Spleen (tissue), 11 donors: Measurements from ENCODE around the gene CFAP57. TPM values are rescaled to one million over a fixed set of nuclear protein-coding genes. Genes with fewer than 3 reads are reported as not detected.
A peak's percentile ranks its signal among the peaks of the same experiment; 100 is the strongest.

Experiments
- DNase-seq: peaks from one replicate; pipeline ENCODE4 v3.0.0-alpha.2; 2020
- H3K27ac ChIP-seq, 8 donors: fragments of 200-600 bp; sonication (generic) in 7 of 8; 1 replicate in 4 of 8; 2 replicates in 4 of 8; pipeline versions ENCODE4 v1.5.0 to v1.8.0; 2016 to 2021; ENCODE audit warnings: inconsistent platforms in 4 of 8, mild to moderate bottlenecking in 4 of 8, moderate library complexity in 1 of 8
- H3K27me3 ChIP-seq, 7 donors: fragments of 200-600 bp; sonication (generic) in 6 of 7; replicated peaks in 1 of 7; 1 replicate in 4 of 7; 2 replicates in 3 of 7; pipeline versions ENCODE4 v1.5.0 to v1.8.0; 2016 to 2021; ENCODE audit warnings: inconsistent platforms in 3 of 7, mild to moderate bottlenecking in 1 of 7
- H3K36me3 ChIP-seq, 6 donors: fragments of 200-600 bp; sonication (generic) in 5 of 6; 1 replicate in 4 of 6; 2 replicates in 2 of 6; pipeline versions ENCODE4 v1.5.0 to v1.8.0; 2016 to 2021; ENCODE audit warnings: inconsistent platforms in 2 of 6
- H3K4me1 ChIP-seq, 6 donors: fragments of 200-600 bp; sonication (generic) in 5 of 6; 1 replicate in 3 of 6; 2 replicates in 3 of 6; pipeline versions ENCODE4 v1.5.0 to v1.8.0; 2016 to 2021; ENCODE audit warnings: inconsistent platforms in 3 of 6
- H3K4me3 ChIP-seq, 8 donors: fragments of 200-600 bp; sonication (generic) in 7 of 8; 1 replicate in 4 of 8; 2 replicates in 4 of 8; pipeline versions ENCODE4 v1.5.0 to v1.8.0; 2016 to 2021; ENCODE audit warnings: inconsistent platforms in 4 of 8, mild to moderate bottlenecking in 4 of 8, moderate library complexity in 2 of 8
- H3K9me3 ChIP-seq, 8 donors: fragments of 200-600 bp; sonication (generic) in 7 of 8; 1 replicate in 4 of 8; 2 replicates in 4 of 8; pipeline versions ENCODE4 v1.5.0 to v1.8.0; 2016 to 2021; ENCODE audit warnings: inconsistent platforms in 4 of 8
- CTCF ChIP-seq, 11 experiments: fragments of 200-600 bp in 7 of 11; fragments of 450-650 bp in 4 of 11; sonication (generic) in 4 of 11; IDR thresholded peaks in 8 of 11; conservative IDR thresholded peaks in 3 of 11; 1 replicate in 7 of 11; 2 replicates in 4 of 11; pipeline versions ENCODE4 v1.4.0 to v1.8.0; 2016 to 2021; ENCODE audit warnings: antibody characterized with exemption in 11 of 11, inconsistent platforms in 4 of 11, mild to moderate bottlenecking in 1 of 11
- POLR2A ChIP-seq, 3 donors: fragments of 450-650 bp; IDR thresholded peaks; one replicate each; pipeline ENCODE4 v1.5.1; 2017; ENCODE audit warnings: antibody characterized with exemption in 3 of 3, mild to moderate bottlenecking in 1 of 3
- POLR2AphosphoS5 ChIP-seq, 3 donors: sonication (generic); formaldehyde crosslinking; IDR thresholded peaks; one replicate each; pipeline ENCODE4 v1.5.1; 2017; ENCODE audit warnings: antibody characterized with exemption in 3 of 3
- WGBS, 5 donors: extraction: QIAGEN DNeasy Blood & Tissue Kit in 3 of 5; methylation state at CpG; one replicate each; pipeline versions ENCODE4 v1.1.5 to v1.1.7; 2013 to 2018; 5-methylcytosine and 5-hydroxymethylcytosine counted together
- intact Hi-C: fragments of 100-400 bp; cut with DNase I; formaldehyde crosslinking; loops from one replicate; pipeline ENCODE4 v1.15.0; 2023; ENCODE audit warnings: low total_unique reads
- polyA plus RNA-seq, 3 donors: library from polyadenylated mRNA; stranded (reverse); fragments of 200-250 nt; gene quantifications; one replicate each; pipeline ENCODE4 v1.2.1, GENCODE V29; 2013
- total RNA-seq, 7 donors: library from RNA; depleted of rRNA in 3 of 7; stranded (reverse); fragments of >200 nt in 3 of 7; fragmentation: NEBNext Ultra II Directional in 4 of 7; extraction: Animal tissue kit (Norgen Biotek cat#: 25700) in 4 of 7; gene quantifications; one replicate each; pipeline versions ENCODE4 v1.1.0 to v1.2.1, GENCODE V29; 2016 to 2021
- donor health status: healthy with polysubstance abuse.
- donor health status: DM: no; HTN: no; CAD: no; lungs with moderate emphysema.
- donor health status: DM: no; HTN: no; CAD: no.
- donor health status: Bipolar disorder and iron deficiency.
- donor health status: healthy.
- donor health status: DM: no; HTN: no; CAD: no.
- donor health status: DM: yes; HTN: yes; CAD: no.

The CFAP57 gene
- total and polyA plus RNA-seq, 10 donors = 0.03 to 0.07 (median 0.05) TPM; not detected in 7

- TF ChIP-seq POLR2AphosphoS5 (IDR thresholded peaks at IDR 0.05) (no peak), CTCF (IDR thresholded peaks at IDR 0.05 in 8 of 11, conservative IDR thresholded peaks at IDR 0.05 in 3 of 11) (no peak)
- H3K27ac ChIP-seq = no peak overlapping the region
- no peaks in the 10 kb centered on the region for H3K36me3 ChIP-seq
- WGBS, 5 donors = 13 to 24% (median 18%) methylated on average over 24 to 29 of the region's 29 CpGs
- peaks cover 3 to 24% (median 13%) of the 10 kb centered on the region in 6 donors for H3K4me1 ChIP-seq
- no peaks in the 10 kb centered on the region for H3K9me3 ChIP-seq
- peaks cover 0 to 24% (median 0%) of the 10 kb centered on the region in 7 donors for H3K27me3 ChIP-seq
- intact Hi-C loops = no loop called here
- peak overlapping the region in 3 of 8 donors; percentile 8 to 59 (median 17) for H3K4me3 ChIP-seq
- peak; percentile 72 for DNase-seq
Measured at GRCh38 chr1:43270421-43271095, 98.4 kb downstream of the CFAP57 start.

- 74 to 84% (median 80%) methylated on average over 12 of the region's 12 CpGs for WGBS, 5 donors
- intact Hi-C loops = no loop called here
- H3K27me3 ChIP-seq = peaks cover 0 to 24% (median 0%) of the 10 kb centered on the region in 7 donors
- no peak overlapping the region for H3K27ac ChIP-seq
- peaks cover 3 to 24% (median 13%) of the 10 kb centered on the region in 6 donors for H3K4me1 ChIP-seq
- no peaks in the 10 kb centered on the region for H3K9me3 ChIP-seq
- DNase-seq = peak; percentile 19
- no peaks in the 10 kb centered on the region for H3K36me3 ChIP-seq
- no peak for TF ChIP-seq POLR2AphosphoS5 (IDR thresholded peaks at IDR 0.05)
- no peak for TF ChIP-seq POLR2A (IDR thresholded peaks at IDR 0.05)
- no peak for TF ChIP-seq CTCF (IDR thresholded peaks at IDR 0.05 in 8 of 11, conservative IDR thresholded peaks at IDR 0.05 in 3 of 11)
- H3K4me3 ChIP-seq = peak overlapping the region in 2 of 8 donors; percentile 8 to 59
Measured at GRCh38 chr1:43271186-43272118, 99.3 kb downstream of the CFAP57 start.

GRCh38 chr1:43272161-43272560 lies 100.0 kb downstream of the CFAP57 start:
- Histone ChIP-seq H3K27me3 (peaks cover 0 to 24% (median 0%) of the 10 kb centered on the region in 7 donors), H3K27ac (no peak overlapping the region), H3K4me1 (peaks cover 3 to 24% (median 13%) of the 10 kb centered on the region in 6 donors), H3K9me3 (no peaks in the 10 kb centered on the region), H3K4me3 (no peak overlapping the region), H3K36me3 (no peaks in the 10 kb centered on the region)
- DNase-seq = peak; percentile 61
- TF ChIP-seq POLR2A (IDR thresholded peaks at IDR 0.05) = no peak
- no peak for TF ChIP-seq POLR2AphosphoS5 (IDR thresholded peaks at IDR 0.05)
- TF ChIP-seq CTCF (IDR thresholded peaks at IDR 0.05 in 8 of 11, conservative IDR thresholded peaks at IDR 0.05 in 3 of 11) = no peak
- intact Hi-C loops = no loop called here
- 76 to 90% (median 85%) methylated on average over 9 of the region's 9 CpGs for WGBS, 5 donors
